HG03575 (cell line): ENCODE data around the gene DNAH6.

Source experiments
- ATAC-seq: cut with Tn5 transposase; IDR thresholded peaks from one replicate; pipeline ENCODE4 v1.9.1; 2021; ENCODE audit not compliant: unreplicated experiment, insufficient number of reproducible peaks, low FRiP score; ENCODE audit errors: extremely low read depth

Gene DNAH6

GRCh38 chr2:84811839-84812431 lies 295.6 kb downstream of the DNAH6 start:
- ATAC-seq: no peak

GRCh38 chr2:84815146-84815545 lies 298.8 kb downstream of the DNAH6 start:
- no peak for ATAC-seq

- ATAC-seq: peak; percentile 41
Observed at GRCh38 chr2:84816426-84817026, 300.2 kb downstream of the DNAH6 start.

GRCh38 chr2:84817239-84817655 lies 300.9 kb downstream of the DNAH6 start:
- peak; percentile 95 for ATAC-seq

GRCh38 chr2:84821806-84822205 lies 305.5 kb downstream of the DNAH6 start:
- ATAC-seq: no peak

- no peak for ATAC-seq
Observed at GRCh38 chr2:84823229-84823628, 306.9 kb downstream of the DNAH6 start.

- no peak for ATAC-seq
Observed at GRCh38 chr2:84823788-84824187, 307.5 kb downstream of the DNAH6 start.

GRCh38 chr2:84827978-84828575 lies 311.8 kb downstream of the DNAH6 start:
- no peak for ATAC-seq

GRCh38 chr2:84829693-84830092 lies 313.4 kb downstream of the DNAH6 start:
- no peak for ATAC-seq

- no peak for ATAC-seq
Observed at GRCh38 chr2:84830095-84830494, 313.8 kb downstream of the DNAH6 start.

- ATAC-seq: no peak
Observed at GRCh38 chr2:84830758-84831500, 314.6 kb downstream of the DNAH6 start.

- no peak for ATAC-seq
Observed at GRCh38 chr2:84832772-84833461, 316.6 kb downstream of the DNAH6 start.

GRCh38 chr2:84833481-84834150 lies 317.3 kb downstream of the DNAH6 start:
- ATAC-seq: no peak

- no peak for ATAC-seq
Observed at GRCh38 chr2:84836215-84836614, 319.9 kb downstream of the DNAH6 start.

GRCh38 chr2:84838434-84839145 lies 322.3 kb downstream of the DNAH6 start:
- ATAC-seq: no peak

- ATAC-seq: no peak
Observed at GRCh38 chr2:84839851-84840250, 323.6 kb downstream of the DNAH6 start.

- no peak for ATAC-seq
Observed at GRCh38 chr2:84840306-84840705, 324.0 kb downstream of the DNAH6 start.

GRCh38 chr2:84841577-84841976 lies 325.3 kb downstream of the DNAH6 start:
- no peak for ATAC-seq
